PC-3 (cell line): Measurements from ENCODE around the gene BRINP2. TPM values are rescaled to one million over a fixed set of nuclear protein-coding genes. Genes with fewer than 3 reads are reported as not detected.

Source experiments
- ATAC-seq: fragments of 200-7000 bp; cut with Tn5 transposase; 2 replicates; pipeline ENCODE4 v1.9.1; 2020; ENCODE audit warnings: mild to moderate bottlenecking, moderate library complexity
- BruUV-seq: library from RNA; stranded (reverse); fragments of 400-500 nt; replicated peaks from 2 replicates; lab custom pipeline; 2021; lab: Mats Ljungman, UMichigan
- CTCF ChIA-PET: fragments of 300-600 bp; sonication (Branson Sonifier 250); formaldehyde crosslinking; loops from one replicate; lab custom pipeline; 2022; ENCODE audit warnings: antibody characterized with exemption; lab: Charles Lee
- POLR2A ChIA-PET: fragments of 300-600 bp; sonication (Branson Sonifier 250); formaldehyde crosslinking; loops from one replicate; lab custom pipeline; 2022; ENCODE audit warnings: antibody characterized with exemption; ENCODE audit not compliant: unreplicated experiment; lab: Charles Lee
- DNase-seq: peaks from one replicate; pipeline ENCODE4 v3.0.0-alpha.2; 2015
- H2AFZ ChIP-seq: fragments of 300-600 bp; sonication (generic); 2 replicates; pipeline ENCODE4 v1.6.0; 2016; ENCODE audit warnings: antibody characterized with exemption, low read length
- H3F3A ChIP-seq: fragments of 300-600 bp; sonication (generic); one replicate; pipeline ENCODE4 v1.6.0; 2017; ENCODE audit warnings: antibody characterized with exemption, low read length, control low read depth, mild to moderate bottlenecking; ENCODE audit not compliant: unreplicated experiment
- H3K27ac ChIP-seq: fragments of 300-600 bp; sonication (generic); 2 replicates; pipeline ENCODE4 v1.5.1; 2016; ENCODE audit warnings: mild to moderate bottlenecking, low read length
- H3K27me3 ChIP-seq: fragments of 300-600 bp; sonication (generic); 2 replicates; pipeline ENCODE4 v1.6.1; 2016; ENCODE audit warnings: low read length, mixed read lengths
- H3K36me3 ChIP-seq: fragments of 300-600 bp; sonication (generic); 2 replicates; pipeline ENCODE4 v1.6.1; 2016; ENCODE audit warnings: low read depth, mixed run types, low read length, mixed read lengths
- H3K4me1 ChIP-seq: fragments of 300-600 bp; sonication (generic); 2 replicates; pipeline ENCODE4 v1.5.1; 2016; ENCODE audit warnings: low read length; ENCODE audit not compliant: insufficient read depth
- H3K4me2 ChIP-seq: fragments of 300-600 bp; sonication (generic); 2 replicates; pipeline ENCODE4 v1.6.0; 2016; ENCODE audit warnings: low read length
- H3K4me3 ChIP-seq: fragments of 300-600 bp; sonication (generic); 2 replicates; pipeline ENCODE4 v1.5.1; 2016; ENCODE audit warnings: mild to moderate bottlenecking, low read length, mixed read lengths
- H3K79me2 ChIP-seq: fragments of 300-600 bp; sonication (generic); 2 replicates; pipeline ENCODE4 v1.6.1; 2017; ENCODE audit warnings: low read length, mixed read lengths
- H3K9ac ChIP-seq: fragments of 300-600 bp; sonication (generic); 2 replicates; pipeline ENCODE4 v1.6.0; 2016; ENCODE audit warnings: mild to moderate bottlenecking, low read length
- H3K9me2 ChIP-seq: fragments of 300-600 bp; sonication (generic); replicated peaks from 2 replicates; pipeline ENCODE4 v1.6.1; 2016; ENCODE audit warnings: mixed run types, low read length, mixed read lengths
- H3K9me3 ChIP-seq: fragments of 300-600 bp; sonication (generic); 2 replicates; pipeline ENCODE4 v1.6.1; 2016; ENCODE audit warnings: low read length, mixed read lengths
- H4K20me1 ChIP-seq: fragments of 300-600 bp; sonication (generic); 2 replicates; pipeline ENCODE4 v1.6.1; 2016; ENCODE audit warnings: low read length, mixed read lengths
- EZH2 ChIP-seq: fragments of 300-600 bp; sonication (generic); IDR thresholded peaks from one replicate; pipeline ENCODE4 v1.6.1; 2017; ENCODE audit warnings: antibody characterized with exemption, mild to moderate bottlenecking, low read length; ENCODE audit not compliant: unreplicated experiment
- EZH2phosphoT487 ChIP-seq: fragments of 300-600 bp; sonication (generic); IDR thresholded peaks from 2 replicates; pipeline ENCODE4 v1.6.1; 2018; ENCODE audit warnings: mild to moderate bottlenecking, antibody characterized with exemption, low read length, borderline replicate concordance
- intact Hi-C: fragments of 100-400 bp; cut with micrococcal nuclease; formaldehyde crosslinking; loops from 2 replicates; pipeline ENCODE4 v1.9.0; 2023
- total RNA-seq: library from RNA; depleted of rRNA; stranded (reverse); fragments of >200 nt; gene quantifications from 2 replicates; pipeline ENCODE4 v1.2.3, GENCODE V29; 2014
- TF ChIP-seq, protein P1 (sequence below): fragments of 300-600 bp; sonication (generic); conservative IDR thresholded peaks from 2 replicates; pipeline ENCODE4 v1.5.1; 2017; ENCODE audit warnings: antibody characterized with exemption, low read depth, mild to moderate bottlenecking, low read length

Gene BRINP2
- total RNA-seq, 1 experiment from 2014 or later, result 2.6 TPM

DNA sequence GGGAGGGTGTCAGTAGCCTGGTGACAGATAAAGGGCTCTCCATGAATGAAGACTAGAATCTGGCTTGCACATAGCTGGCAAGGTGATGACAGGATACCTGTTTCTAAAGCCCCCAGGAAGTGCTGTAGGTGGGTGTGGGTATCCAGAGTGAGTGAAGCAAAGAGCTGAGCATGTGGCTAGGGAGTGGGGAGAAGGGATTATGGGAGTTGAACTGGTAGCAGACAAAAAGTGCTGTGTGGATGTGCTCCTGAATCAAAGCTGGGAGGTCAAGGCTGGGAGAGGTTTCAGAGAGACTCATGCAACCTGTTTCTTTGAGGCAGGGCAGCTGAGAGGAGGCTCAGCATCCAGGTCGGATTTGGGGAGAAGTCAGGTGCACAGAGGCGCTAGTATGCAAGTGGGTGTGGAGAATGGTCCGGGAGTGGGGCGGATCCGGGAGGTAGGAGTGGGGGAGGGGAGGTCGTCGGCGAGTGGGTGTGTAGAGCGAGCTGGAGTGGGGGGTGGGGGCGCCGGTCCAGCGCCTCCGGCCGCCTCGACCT is 6.8 kb upstream of the BRINP2 start:
- CTCF ChIA-PET, result no interaction called here
- Histone ChIP-seq H3K9ac (no peak overlapping the region), H3K4me2 (no peak overlapping the region), H3K9me2 (no peaks in the 10 kb centered on the region), H3K4me1 (no peaks in the 10 kb centered on the region), H3K36me3 (no peaks in the 10 kb centered on the region), H2AFZ (no peak overlapping the region), H3K27me3 (no peaks in the 10 kb centered on the region), H4K20me1 (no peaks in the 10 kb centered on the region), H3K27ac (no peak overlapping the region), H3K79me2 (no peaks in the 10 kb centered on the region), H3K4me3 (no peak overlapping the region), H3F3A (no peaks in the 10 kb centered on the region), H3K9me3 (no peaks in the 10 kb centered on the region)
- ATAC-seq, result no peak
- no peak for DNase-seq
- no TSS peak for BruUV-seq
- intact Hi-C loops, result no loop called here
- TF ChIP-seq EZH2phosphoT487, result no peak
- TF ChIP-seq, protein P1, sequence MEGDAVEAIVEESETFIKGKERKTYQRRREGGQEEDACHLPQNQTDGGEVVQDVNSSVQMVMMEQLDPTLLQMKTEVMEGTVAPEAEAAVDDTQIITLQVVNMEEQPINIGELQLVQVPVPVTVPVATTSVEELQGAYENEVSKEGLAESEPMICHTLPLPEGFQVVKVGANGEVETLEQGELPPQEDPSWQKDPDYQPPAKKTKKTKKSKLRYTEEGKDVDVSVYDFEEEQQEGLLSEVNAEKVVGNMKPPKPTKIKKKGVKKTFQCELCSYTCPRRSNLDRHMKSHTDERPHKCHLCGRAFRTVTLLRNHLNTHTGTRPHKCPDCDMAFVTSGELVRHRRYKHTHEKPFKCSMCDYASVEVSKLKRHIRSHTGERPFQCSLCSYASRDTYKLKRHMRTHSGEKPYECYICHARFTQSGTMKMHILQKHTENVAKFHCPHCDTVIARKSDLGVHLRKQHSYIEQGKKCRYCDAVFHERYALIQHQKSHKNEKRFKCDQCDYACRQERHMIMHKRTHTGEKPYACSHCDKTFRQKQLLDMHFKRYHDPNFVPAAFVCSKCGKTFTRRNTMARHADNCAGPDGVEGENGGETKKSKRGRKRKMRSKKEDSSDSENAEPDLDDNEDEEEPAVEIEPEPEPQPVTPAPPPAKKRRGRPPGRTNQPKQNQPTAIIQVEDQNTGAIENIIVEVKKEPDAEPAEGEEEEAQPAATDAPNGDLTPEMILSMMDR, result no peak
- TF ChIP-seq EZH2, result no peak
- POLR2A ChIA-PET, result no interaction called here

DNA sequence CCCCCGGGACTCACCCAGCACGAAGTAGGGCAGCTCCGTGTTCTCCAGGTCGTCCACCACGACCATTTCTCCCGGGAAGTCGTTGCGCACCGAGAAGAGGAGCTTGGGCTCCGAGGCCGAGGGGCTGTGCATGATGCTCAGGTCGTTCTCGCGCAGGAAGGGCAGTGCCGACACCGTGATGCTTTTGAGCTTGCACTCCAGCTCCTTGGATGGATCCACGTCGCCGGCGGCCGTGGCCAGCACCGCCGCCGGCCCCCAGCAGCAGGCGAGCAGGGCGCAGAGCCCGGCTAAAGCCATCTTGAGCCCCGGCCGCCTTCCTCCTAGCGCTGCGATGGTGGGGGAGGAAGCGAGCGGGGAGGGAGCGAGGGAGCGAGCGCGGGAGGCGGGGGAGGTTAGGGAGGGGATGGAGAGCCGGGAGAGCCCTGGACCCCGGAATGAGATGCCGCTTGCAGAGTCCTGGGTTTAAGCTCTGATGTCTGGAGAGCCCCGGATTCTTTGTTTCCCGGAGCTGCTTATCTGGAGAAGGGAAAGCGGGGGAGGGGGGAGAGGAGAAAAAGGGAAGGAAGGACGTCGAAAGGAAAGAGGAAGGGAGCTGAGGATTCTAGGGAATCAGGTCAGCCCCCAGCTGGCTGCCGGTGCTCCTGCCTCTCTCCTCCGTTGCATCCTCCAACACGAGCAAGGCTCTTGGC is 6.2 kb upstream of the BRINP2 start, which contains the start of gene ASTN1:
TSS of gene ASTN1 (minus strand) at position 333 of the 689 bp plus-strand sequence. CDS start at position 297, 36 bp downstream.
- Histone ChIP-seq H3K27me3 (no peaks in the 10 kb centered on the region), H3K9me3 (no peaks in the 10 kb centered on the region), H3K27ac (no peak within 1 kb of the TSS), H3K9me2 (no peaks in the 10 kb centered on the region), H3K36me3 (no peaks in the 10 kb centered on the region), H3K79me2 (no peaks in the 10 kb centered on the region), H3F3A (no peaks in the 10 kb centered on the region), H3K4me3 (no peak within 1 kb of the TSS), H3K4me2 (no peak within 1 kb of the TSS), H4K20me1 (no peaks in the 10 kb centered on the region), H3K9ac (no peak within 1 kb of the TSS), H3K4me1 (no peaks in the 10 kb centered on the region), H2AFZ (no peak within 1 kb of the TSS)
- intact Hi-C loops, result no loop called here
- no peak for DNase-seq
- TF ChIP-seq, protein P1, result no peak
- no peak for TF ChIP-seq EZH2
- TF ChIP-seq EZH2phosphoT487, result no peak
- no peak for ATAC-seq
- ChIA-PET CTCF (no interaction called here), POLR2A (no interaction called here)
- no TSS peak for BruUV-seq

DNA sequence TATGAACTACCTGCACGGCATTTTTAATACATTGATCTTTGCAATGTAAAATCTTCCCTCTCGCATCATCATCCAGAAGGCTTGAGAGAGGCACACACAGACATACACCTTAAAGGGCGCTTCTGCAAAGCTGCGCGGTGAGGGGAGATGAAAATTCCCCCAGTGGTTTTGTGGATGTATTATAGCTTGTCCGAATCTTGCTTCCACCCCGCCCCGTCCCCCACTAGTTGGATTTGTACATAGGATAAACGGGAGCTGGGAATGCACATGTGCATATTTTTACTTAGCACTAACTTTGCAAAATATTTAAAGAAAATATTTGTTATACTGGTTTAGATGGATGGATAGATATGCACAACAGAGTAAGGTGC is 5.7 kb upstream of the BRINP2 start:
- Histone ChIP-seq H3K9me2 (no peaks in the 10 kb centered on the region), H3K4me2 (no peak overlapping the region), H3K27ac (no peak overlapping the region), H2AFZ (no peak overlapping the region), H3K9me3 (no peaks in the 10 kb centered on the region), H3K9ac (no peak overlapping the region), H3F3A (no peaks in the 10 kb centered on the region), H3K79me2 (no peaks in the 10 kb centered on the region), H3K27me3 (no peaks in the 10 kb centered on the region), H3K4me1 (no peaks in the 10 kb centered on the region), H4K20me1 (no peaks in the 10 kb centered on the region), H3K4me3 (no peak overlapping the region), H3K36me3 (no peaks in the 10 kb centered on the region)
- TF ChIP-seq EZH2 (no peak), EZH2phosphoT487 (no peak)
- TF ChIP-seq, protein P1, result no peak
- CTCF ChIA-PET, result no interaction called here
- no peak for DNase-seq
- BruUV-seq, result no TSS peak
- POLR2A ChIA-PET, result no interaction called here
- ATAC-seq, result no peak
- intact Hi-C loops, result no loop called here
